Heart left ventricle (tissue), 16 donors: Measurements from ENCODE around the gene RNU7-1. TPM values are rescaled to one million over a fixed set of nuclear protein-coding genes. Genes with fewer than 3 reads are reported as not detected.

Source experiments
- ATAC-seq, 4 donors: fragments of 200-7000 bp; cut with Tn5 transposase; one replicate each; pipeline ENCODE4 v1.9.1; 2020 to 2022; ENCODE audit warnings: moderate library complexity in 4 of 4, mild to moderate bottlenecking in 3 of 4, moderate number of reproducible peaks in 1 of 4
- DNase-seq, 5 donors: peaks; one replicate each; pipeline ENCODE4 v3.0.0-alpha.2; 2020
- H3K27ac ChIP-seq, 12 donors: fragments of 200-600 bp; sonication (generic) in 4 of 12; one replicate each; pipeline versions ENCODE4 v1.5.0 to v1.8.0; 2016 to 2022; ENCODE audit warnings: mild to moderate bottlenecking in 2 of 12
- H3K27me3 ChIP-seq, 9 donors: fragments of 200-600 bp; sonication (generic) in 2 of 9; one replicate each; pipeline versions ENCODE4 v1.5.1 to v1.8.0; 2016 to 2022; ENCODE audit warnings: mild to moderate bottlenecking in 3 of 9
- H3K36me3 ChIP-seq, 9 donors: fragments of 200-600 bp; sonication (generic) in 2 of 9; one replicate each; pipeline versions ENCODE4 v1.5.0 to v1.8.0; 2018 to 2022; ENCODE audit warnings: mild to moderate bottlenecking in 2 of 9
- H3K4me1 ChIP-seq, 12 donors: fragments of 200-600 bp; sonication (generic) in 4 of 12; one replicate each; pipeline versions ENCODE4 v1.5.0 to v1.8.0; 2016 to 2022; ENCODE audit warnings: mild to moderate bottlenecking in 3 of 12
- H3K4me3 ChIP-seq, 12 donors: fragments of 200-600 bp; sonication (generic) in 4 of 12; one replicate each; pipeline versions ENCODE4 v1.5.0 to v1.8.0; 2017 to 2022; ENCODE audit warnings: mild to moderate bottlenecking in 9 of 12, moderate library complexity in 4 of 12
- H3K9me3 ChIP-seq, 12 donors: fragments of 200-600 bp; sonication (generic) in 4 of 12; one replicate each; pipeline versions ENCODE4 v1.5.0 to v1.8.0; 2016 to 2022; ENCODE audit warnings: mild to moderate bottlenecking in 1 of 12
- POLR2A ChIP-seq, 2 donors: fragments of 450-650 bp; IDR thresholded peaks; one replicate each; pipeline ENCODE4 v1.6.1; 2017; ENCODE audit warnings: antibody characterized with exemption in 2 of 2, mild to moderate bottlenecking in 2 of 2, moderate library complexity in 2 of 2
- WGBS, 4 donors: extraction: QIAGEN DNeasy Blood & Tissue Kit in 2 of 4; methylation state at CpG; one replicate each; pipeline versions ENCODE4 v1.1.5 to v1.1.7; 2013 to 2018; 5-methylcytosine and 5-hydroxymethylcytosine counted together
- intact Hi-C, 10 donors: fragments of 100-400 bp; cut with DNase I; formaldehyde crosslinking; loops; one replicate each; pipeline versions ENCODE4 v1.11.1 to v1.14.2; 2022
- polyA plus RNA-seq, 2 donors: library from polyadenylated mRNA; stranded (reverse); fragments of 200-250 nt; gene quantifications; one replicate each; pipeline ENCODE4 v1.2.3, GENCODE V29; 2013
- total RNA-seq, 9 donors: library from RNA; depleted of rRNA in 2 of 9; stranded (reverse); fragments of >200 nt in 2 of 9; fragmentation: NEBNext Ultra II Directional in 3 of 9; extraction: Animal tissue kit (Norgen Biotek cat#: 25700) in 3 of 9; gene quantifications; one replicate each; pipeline versions ENCODE4 v1.1.0 to v1.2.4, GENCODE V29; 2016 to 2023
- TF ChIP-seq, protein P1 (sequence below), 12 donors: fragments of 200-600 bp; sonication (generic) in 4 of 12; IDR thresholded peaks; one replicate each; pipeline versions ENCODE4 v1.5.0 to v1.8.0; 2018 to 2022; ENCODE audit warnings: antibody characterized with exemption in 12 of 12, mild to moderate bottlenecking in 5 of 12
- donor health status: ischemic (EF 13 %, LVEDD 7.1; RV severe dilation, severe dysfunction).
- donor health status: healthy with polysubstance abuse.
- donor health status: DM: no; HTN: yes; CAD: no.
- donor health status: DM: no; HTN: no; CAD: no.
- donor health status: ischemic (EF 25% LVEDD 6.9; RV normal size, moderate dysfunction).
- donor health status: ischemic (EF 25% LVEDD 5.7; RV mildly dilated, moderate dysfunction).
- donor health status: healthy.
- donor health status: DM: yes; HTN: yes; CAD: no.
- donor health status: ischemic (EF 35%, LVEDD 5.7; RV mildly dilated, moderate dysfunction).
- donor health status: nonischemic (EF 11% LVEDD 7.7; RV severe dilation, severe dysfunction).
- donor health status: DM: yes; HTN: yes; CAD: no.
- donor health status: PGD.
- donor health status: ischemic (EF 29% LVEDD 5.4; RV normal size, mild dysfunction).
- donor health status: nonischemic (EF 23%, LVEDD 6.1; RV moderate dilation, normal function).

The RNU7-1 gene
- total and polyA plus RNA-seq, 11 donors = not detected

DNA sequence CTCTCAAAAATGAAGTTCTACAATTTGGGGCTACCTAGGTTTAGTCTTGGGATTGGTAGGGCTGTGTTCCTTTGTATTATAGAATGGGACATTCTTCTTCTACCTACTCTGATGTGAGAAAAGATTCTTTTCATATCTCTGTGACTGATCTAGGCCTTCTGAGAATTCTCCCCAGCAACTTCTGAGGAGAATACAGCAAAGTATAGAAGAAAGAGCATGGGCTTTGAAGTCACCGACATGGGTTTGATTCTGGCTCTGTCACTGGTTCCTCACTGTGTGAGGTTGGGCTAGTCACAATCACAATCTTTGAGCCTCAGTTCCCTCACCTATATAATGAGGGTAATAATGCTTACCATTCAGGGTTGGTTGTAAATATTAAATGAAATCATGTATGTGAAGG, 10.8 kb upstream of the RNU7-1 start:
- Histone ChIP-seq H3K27ac (peak overlapping the region in 7 of 12 donors; percentile 11 to 96 (median 75)), H3K4me3 (no peak overlapping the region), H3K36me3 (peaks cover 0 to 39% (median 19%) of the 10 kb centered on the region in 9 donors), H3K4me1 (peaks cover 9 to 83% (median 63%) of the 10 kb centered on the region in 12 donors), H3K9me3 (no peaks in the 10 kb centered on the region), H3K27me3 (no peaks in the 10 kb centered on the region)
- no peak for ATAC-seq
- intact Hi-C loops = no loop called here
- 35 to 55% (median 51%) methylated on average over 1 of the region's 1 CpG for WGBS, 4 donors
- TF ChIP-seq, protein P1, sequence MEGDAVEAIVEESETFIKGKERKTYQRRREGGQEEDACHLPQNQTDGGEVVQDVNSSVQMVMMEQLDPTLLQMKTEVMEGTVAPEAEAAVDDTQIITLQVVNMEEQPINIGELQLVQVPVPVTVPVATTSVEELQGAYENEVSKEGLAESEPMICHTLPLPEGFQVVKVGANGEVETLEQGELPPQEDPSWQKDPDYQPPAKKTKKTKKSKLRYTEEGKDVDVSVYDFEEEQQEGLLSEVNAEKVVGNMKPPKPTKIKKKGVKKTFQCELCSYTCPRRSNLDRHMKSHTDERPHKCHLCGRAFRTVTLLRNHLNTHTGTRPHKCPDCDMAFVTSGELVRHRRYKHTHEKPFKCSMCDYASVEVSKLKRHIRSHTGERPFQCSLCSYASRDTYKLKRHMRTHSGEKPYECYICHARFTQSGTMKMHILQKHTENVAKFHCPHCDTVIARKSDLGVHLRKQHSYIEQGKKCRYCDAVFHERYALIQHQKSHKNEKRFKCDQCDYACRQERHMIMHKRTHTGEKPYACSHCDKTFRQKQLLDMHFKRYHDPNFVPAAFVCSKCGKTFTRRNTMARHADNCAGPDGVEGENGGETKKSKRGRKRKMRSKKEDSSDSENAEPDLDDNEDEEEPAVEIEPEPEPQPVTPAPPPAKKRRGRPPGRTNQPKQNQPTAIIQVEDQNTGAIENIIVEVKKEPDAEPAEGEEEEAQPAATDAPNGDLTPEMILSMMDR (IDR thresholded peaks at IDR 0.05) = no peak
- TF ChIP-seq POLR2A (IDR thresholded peaks at IDR 0.05) = no peak
- DNase-seq = no peak

DNA sequence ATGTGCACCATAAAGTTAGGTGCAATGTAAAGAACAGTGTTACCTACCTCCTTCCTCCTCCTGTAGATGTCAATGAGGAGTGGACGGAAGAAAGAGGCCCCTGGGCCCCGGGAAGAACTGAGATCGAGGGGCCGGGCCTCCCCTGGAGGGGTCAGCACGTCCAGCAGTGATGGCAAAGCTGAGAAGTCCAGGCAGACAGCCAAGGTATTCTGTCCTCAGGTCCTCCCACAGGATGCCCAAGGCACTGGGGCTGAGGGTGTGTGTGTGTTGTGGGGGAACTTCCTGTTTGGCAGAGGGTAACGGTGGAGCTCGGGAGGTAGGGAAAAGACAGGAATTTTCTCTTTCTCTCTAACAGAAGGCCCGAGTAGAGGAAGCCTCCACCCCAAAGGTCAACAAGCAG, 9.5 kb upstream of the RNU7-1 start:
- Histone ChIP-seq H3K9me3 (no peaks in the 10 kb centered on the region), H3K4me1 (peaks cover 12 to 89% (median 72%) of the 10 kb centered on the region in 12 donors), H3K4me3 (peak overlapping the region in 6 of 12 donors; percentile 3 to 21 (median 12)), H3K27me3 (no peaks in the 10 kb centered on the region), H3K27ac (peak overlapping the region; percentile 27 to 96 (median 68)), H3K36me3 (peaks cover 0 to 43% (median 23%) of the 10 kb centered on the region in 9 donors)
- DNase-seq (peak; percentile 68 to 79 (median 74)), ATAC-seq (peak; percentile 1 to 51 (median 7))
- TF ChIP-seq, protein P1 (IDR thresholded peaks at IDR 0.05) = no peak
- TF ChIP-seq POLR2A (IDR thresholded peaks at IDR 0.05) = no peak
- 14 to 20% (median 18%) methylated on average over 8 of the region's 8 CpGs for WGBS, 4 donors
- intact Hi-C loops = no loop called here

- peak in 1 of 5 donors; percentile 59 for DNase-seq
- Histone ChIP-seq H3K9me3 (no peaks in the 10 kb centered on the region), H3K4me1 (peaks cover 3 to 81% (median 59%) of the 10 kb centered on the region in 12 donors), H3K4me3 (no peak overlapping the region), H3K27ac (peak overlapping the region in 11 of 12 donors; percentile 27 to 96 (median 69)), H3K27me3 (no peaks in the 10 kb centered on the region), H3K36me3 (peaks cover 0 to 55% (median 36%) of the 10 kb centered on the region in 9 donors)
- ATAC-seq = no peak
- 49 to 60% (median 53%) methylated on average over 14 of the region's 14 CpGs for WGBS, 4 donors
- TF ChIP-seq, protein P1 (IDR thresholded peaks at IDR 0.05) = no peak
- TF ChIP-seq POLR2A (IDR thresholded peaks at IDR 0.05) = no peak
- intact Hi-C loops = loop anchor here in 1 of 10 donors (5.0 kb wide), 1 partner anchor 63 kb away; the partner anchor contains the start of gene SPSB2
Measured at GRCh38 chr12:6935371-6936193, 8.0 kb upstream of the RNU7-1 start.

- 86 to 96% (median 92%) methylated on average over 3 of the region's 3 CpGs for WGBS, 4 donors
- no peaks in the 10 kb centered on the region for H3K9me3 ChIP-seq
- H3K36me3 ChIP-seq = peaks cover 0 to 60% (median 43%) of the 10 kb centered on the region in 9 donors
- peak overlapping the region in 1 of 12 donors; percentile 88 for H3K4me3 ChIP-seq
- H3K27ac ChIP-seq = peak overlapping the region in 7 of 12 donors; percentile 75 to 98 (median 88)
- TF ChIP-seq, protein P1 (IDR thresholded peaks at IDR 0.05) = no peak
- no peak for TF ChIP-seq POLR2A (IDR thresholded peaks at IDR 0.05)
- ATAC-seq = peak in 1 of 4 donors; percentile 0
- DNase-seq = no peak
- H3K27me3 ChIP-seq = no peaks in the 10 kb centered on the region
- peaks cover 3 to 81% (median 53%) of the 10 kb centered on the region in 12 donors for H3K4me1 ChIP-seq
- intact Hi-C loops = loop anchor here in 1 of 10 donors (5.0 kb wide), 1 partner anchor 64 kb away; the partner anchor contains the start of gene SPSB2
Measured at GRCh38 chr12:6936194-6936635, 7.4 kb upstream of the RNU7-1 start.
